Astrocyte (in vitro differentiated cells and primary cell): ENCODE data around the gene MTTP. TPM values are rescaled to one million over a fixed set of nuclear protein-coding genes. Genes with fewer than 3 reads are reported as not detected.

Experiments used
- DNase-seq: peaks from one replicate; pipeline ENCODE4 v3.0.0-alpha.2; 2010; ENCODE audit warnings: low read depth
- FAIRE-seq: peaks from 2 replicates; lab custom pipeline; 2011; peaks lifted over from hg19 to GRCh38; lab: Jason Lieb, UNC
- H2AFZ ChIP-seq: 2 replicates; pipeline ENCODE4 v1.6.0; 2012; ENCODE audit warnings: low read depth, low read length, inconsistent platforms
- H3K27ac ChIP-seq: 2 replicates; pipeline ENCODE4 v1.5.1; 2011; ENCODE audit warnings: low read depth, low read length, inconsistent platforms
- H3K27me3 ChIP-seq: 2 replicates; pipeline ENCODE4 v1.6.0; 2011; ENCODE audit warnings: low read length, inconsistent platforms; ENCODE audit not compliant: insufficient read depth
- H3K36me3 ChIP-seq: 2 replicates; pipeline ENCODE4 v1.5.1; 2011; ENCODE audit warnings: low read length, inconsistent platforms; ENCODE audit not compliant: insufficient read depth
- H3K4me1 ChIP-seq: 2 replicates; pipeline ENCODE4 v1.5.1; 2011; ENCODE audit warnings: low read length, inconsistent platforms; ENCODE audit not compliant: insufficient read depth
- H3K4me2 ChIP-seq: 2 replicates; pipeline ENCODE4 v1.6.0; 2012; ENCODE audit warnings: low read length, inconsistent platforms
- H3K4me3 ChIP-seq: 2 replicates; pipeline ENCODE4 v1.5.1; 2011; ENCODE audit warnings: low read depth, mild to moderate bottlenecking, low read length, inconsistent platforms; ENCODE audit not compliant: insufficient read depth
- H3K79me2 ChIP-seq: 2 replicates; pipeline ENCODE4 v1.6.0; 2012; ENCODE audit warnings: mild to moderate bottlenecking, low read length, inconsistent platforms; ENCODE audit not compliant: insufficient read depth
- H3K9ac ChIP-seq: 2 replicates; pipeline ENCODE4 v1.6.0; 2012; ENCODE audit warnings: mild to moderate bottlenecking, low read length, inconsistent platforms
- H3K9me3 ChIP-seq: 2 replicates; pipeline ENCODE4 v1.5.1; 2012; ENCODE audit warnings: low read depth, mild to moderate bottlenecking, low read length, inconsistent platforms; ENCODE audit not compliant: insufficient read depth
- H4K20me1 ChIP-seq: 2 replicates; pipeline ENCODE4 v1.6.0; 2012; ENCODE audit warnings: low read length, inconsistent platforms; ENCODE audit not compliant: insufficient read depth
- H3K27ac Mint-ChIP-seq: one replicate; pipeline ENCODE4 v1.8.0; 2021; ENCODE audit warnings: mild to moderate bottlenecking, mixed read lengths; ENCODE audit not compliant: unreplicated experiment
- H3K27me3 Mint-ChIP-seq: one replicate; pipeline ENCODE4 v1.8.0; 2021; ENCODE audit warnings: low read depth, mixed read lengths; ENCODE audit not compliant: unreplicated experiment
- H3K36me3 Mint-ChIP-seq: one replicate; pipeline ENCODE4 v1.8.0; 2021; ENCODE audit warnings: low read depth, mixed read lengths; ENCODE audit not compliant: unreplicated experiment
- H3K4me1 Mint-ChIP-seq: one replicate; pipeline ENCODE4 v1.8.0; 2021; ENCODE audit warnings: low read depth, mixed read lengths; ENCODE audit not compliant: unreplicated experiment
- H3K4me3 Mint-ChIP-seq: one replicate; pipeline ENCODE4 v1.8.0; 2021; ENCODE audit warnings: mild to moderate bottlenecking, moderate library complexity, mixed read lengths; ENCODE audit not compliant: unreplicated experiment
- H3K9me3 Mint-ChIP-seq: one replicate; pipeline ENCODE4 v1.8.0; 2021; ENCODE audit warnings: mild to moderate bottlenecking, mixed read lengths; ENCODE audit not compliant: unreplicated experiment
- EZH2 ChIP-seq: IDR thresholded peaks from 2 replicates; pipeline ENCODE4 v1.6.1; 2012; ENCODE audit warnings: mild to moderate bottlenecking, low read length, inconsistent platforms; ENCODE audit not compliant: insufficient read depth
- total RNA-seq: library from RNA; stranded (reverse); gene quantifications from 2 replicates; pipeline ENCODE4 v1.2.1, GENCODE V29; 2021
- TF ChIP-seq, protein P1 (sequence below): IDR thresholded peaks from 2 replicates; pipeline ENCODE4 v1.5.1; 2011; ENCODE audit warnings: low read depth, mild to moderate bottlenecking, inconsistent platforms, low read length, moderate library complexity; ENCODE audit not compliant: insufficient read depth

The MTTP gene
- total RNA-seq, 1 donor from 2014 or later = 0.41 TPM

DNA sequence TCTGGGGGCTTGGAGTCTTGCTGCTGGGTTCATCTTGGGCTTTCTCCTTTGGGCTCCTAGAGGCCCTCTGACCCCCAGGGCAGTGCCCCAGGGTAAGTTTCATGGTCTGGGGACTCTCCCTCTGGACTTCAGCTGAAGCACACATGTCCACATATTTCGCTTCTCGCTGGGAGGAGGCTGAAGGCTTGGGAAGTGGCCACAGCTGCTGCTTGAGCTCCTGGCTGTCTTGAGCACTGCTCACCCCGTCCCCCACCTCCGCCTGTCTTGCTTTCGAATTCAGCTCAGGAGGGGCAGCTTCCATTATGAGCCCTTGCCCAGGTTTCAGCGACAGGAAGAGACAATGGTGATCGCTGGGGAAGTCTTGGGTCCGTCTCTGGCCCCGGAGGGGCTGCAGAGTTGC, 79.3 kb downstream of the MTTP start:
- H3K27me3 ChIP-seq = no peaks in the 10 kb centered on the region
- no peaks in the 10 kb centered on the region for H4K20me1 ChIP-seq
- FAIRE-seq = no peak
- no peak overlapping the region for H3K27ac ChIP-seq
- no peak overlapping the region for H3K4me3 Mint-ChIP-seq
- no peaks in the 10 kb centered on the region for H3K9me3 ChIP-seq
- no peak overlapping the region for H3K4me2 ChIP-seq
- no peak overlapping the region for H3K9ac ChIP-seq
- H3K36me3 Mint-ChIP-seq = no peaks in the 10 kb centered on the region
- no peak overlapping the region for H2AFZ ChIP-seq
- H3K9me3 Mint-ChIP-seq = peaks cover 3% of the 10 kb centered on the region
- H3K4me3 ChIP-seq = no peak overlapping the region
- H3K4me1 ChIP-seq = peaks cover 8% of the 10 kb centered on the region
- H3K4me1 Mint-ChIP-seq = no peaks in the 10 kb centered on the region
- peaks cover 13% of the 10 kb centered on the region for H3K27me3 Mint-ChIP-seq
- no peaks in the 10 kb centered on the region for H3K79me2 ChIP-seq
- DNase-seq = no peak
- no peak overlapping the region for H3K27ac Mint-ChIP-seq
- H3K36me3 ChIP-seq = no peaks in the 10 kb centered on the region
- TF ChIP-seq EZH2 = no peak
- TF ChIP-seq, protein P1, sequence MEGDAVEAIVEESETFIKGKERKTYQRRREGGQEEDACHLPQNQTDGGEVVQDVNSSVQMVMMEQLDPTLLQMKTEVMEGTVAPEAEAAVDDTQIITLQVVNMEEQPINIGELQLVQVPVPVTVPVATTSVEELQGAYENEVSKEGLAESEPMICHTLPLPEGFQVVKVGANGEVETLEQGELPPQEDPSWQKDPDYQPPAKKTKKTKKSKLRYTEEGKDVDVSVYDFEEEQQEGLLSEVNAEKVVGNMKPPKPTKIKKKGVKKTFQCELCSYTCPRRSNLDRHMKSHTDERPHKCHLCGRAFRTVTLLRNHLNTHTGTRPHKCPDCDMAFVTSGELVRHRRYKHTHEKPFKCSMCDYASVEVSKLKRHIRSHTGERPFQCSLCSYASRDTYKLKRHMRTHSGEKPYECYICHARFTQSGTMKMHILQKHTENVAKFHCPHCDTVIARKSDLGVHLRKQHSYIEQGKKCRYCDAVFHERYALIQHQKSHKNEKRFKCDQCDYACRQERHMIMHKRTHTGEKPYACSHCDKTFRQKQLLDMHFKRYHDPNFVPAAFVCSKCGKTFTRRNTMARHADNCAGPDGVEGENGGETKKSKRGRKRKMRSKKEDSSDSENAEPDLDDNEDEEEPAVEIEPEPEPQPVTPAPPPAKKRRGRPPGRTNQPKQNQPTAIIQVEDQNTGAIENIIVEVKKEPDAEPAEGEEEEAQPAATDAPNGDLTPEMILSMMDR = no peak

DNA sequence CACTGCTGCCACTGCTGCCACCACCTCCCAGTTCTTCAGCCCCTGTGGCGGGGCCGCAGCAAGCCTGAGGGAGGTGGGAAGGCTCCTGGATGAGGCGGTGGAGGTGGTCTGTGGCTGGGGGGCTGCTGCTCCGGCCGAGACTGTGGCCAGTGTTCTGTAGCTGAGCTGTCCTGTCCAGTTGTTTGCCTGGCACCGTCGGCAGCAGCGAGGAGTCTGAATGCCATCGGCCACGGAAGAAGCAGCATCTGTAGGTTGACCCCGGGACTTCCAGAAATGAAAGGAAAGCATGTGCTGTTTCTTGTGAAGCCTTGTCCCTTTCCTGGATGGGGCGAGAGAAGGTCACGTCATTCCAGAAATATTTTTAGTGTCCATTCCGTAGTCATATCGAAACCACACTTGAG, 79.7 kb downstream of the MTTP start:
- Histone ChIP-seq H3K4me2 (no peak overlapping the region), H3K27me3 (no peaks in the 10 kb centered on the region), H2AFZ (no peak overlapping the region), H3K4me1 (peaks cover 8% of the 10 kb centered on the region), H3K9me3 (no peaks in the 10 kb centered on the region), H3K9ac (no peak overlapping the region), H3K36me3 (no peaks in the 10 kb centered on the region), H3K4me3 (no peak overlapping the region), H4K20me1 (no peaks in the 10 kb centered on the region), H3K27ac (no peak overlapping the region), H3K79me2 (no peaks in the 10 kb centered on the region)
- Mint-ChIP-seq H3K27me3 (peaks cover 13% of the 10 kb centered on the region), H3K4me1 (no peaks in the 10 kb centered on the region), H3K27ac (no peak overlapping the region), H3K9me3 (peaks cover 3% of the 10 kb centered on the region), H3K4me3 (no peak overlapping the region), H3K36me3 (no peaks in the 10 kb centered on the region)
- FAIRE-seq (no peak), DNase-seq (no peak)
- TF ChIP-seq EZH2 = no peak
- TF ChIP-seq, protein P1 = no peak

DNA sequence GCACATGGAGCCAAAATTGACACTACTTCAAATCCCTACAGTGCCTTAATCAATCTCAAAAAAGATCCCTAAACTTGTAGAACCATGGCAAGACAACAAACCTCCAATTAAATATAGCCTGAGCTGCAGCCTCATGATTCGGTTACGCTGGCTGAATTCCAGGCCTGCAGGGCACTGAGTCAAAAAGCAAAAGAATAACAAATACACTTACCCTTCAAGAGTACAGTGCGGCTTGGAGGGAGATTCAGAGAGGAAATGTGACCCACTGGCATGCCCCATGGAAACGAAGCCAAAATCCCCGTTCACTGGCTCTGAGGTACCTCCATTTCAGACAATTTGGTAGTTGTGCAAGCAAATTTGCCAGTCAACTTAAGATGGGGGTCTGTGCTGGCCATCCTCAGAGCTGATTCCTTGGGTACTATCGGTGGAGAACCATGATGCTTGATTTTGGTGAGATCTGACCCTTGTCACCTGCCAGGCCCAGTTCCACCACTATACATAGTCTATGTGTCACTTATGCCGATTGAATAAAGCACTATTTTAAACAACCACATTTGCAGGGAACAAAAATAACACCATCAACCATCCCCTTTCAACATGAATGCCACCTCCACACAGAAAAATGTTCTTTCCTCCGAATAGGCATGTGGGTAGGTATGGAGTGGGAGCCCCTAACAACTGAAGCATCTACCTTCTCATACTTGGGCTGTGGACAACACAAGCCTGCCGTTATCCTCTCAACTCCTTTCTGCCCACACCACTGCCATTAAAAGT, 80.9 kb downstream of the MTTP start:
- Histone ChIP-seq H3K4me3 (no peak overlapping the region), H3K27me3 (no peaks in the 10 kb centered on the region), H3K9ac (no peak overlapping the region), H2AFZ (no peak overlapping the region), H3K9me3 (no peaks in the 10 kb centered on the region), H3K4me1 (peaks cover 8% of the 10 kb centered on the region), H3K4me2 (peak overlapping the region; percentile 0), H3K27ac (no peak overlapping the region), H3K36me3 (no peaks in the 10 kb centered on the region), H4K20me1 (no peaks in the 10 kb centered on the region), H3K79me2 (no peaks in the 10 kb centered on the region)
- H3K36me3 Mint-ChIP-seq = no peaks in the 10 kb centered on the region
- peaks cover 3% of the 10 kb centered on the region for H3K9me3 Mint-ChIP-seq
- no peak overlapping the region for H3K4me3 Mint-ChIP-seq
- FAIRE-seq = no peak
- no peaks in the 10 kb centered on the region for H3K4me1 Mint-ChIP-seq
- peaks cover 13% of the 10 kb centered on the region for H3K27me3 Mint-ChIP-seq
- TF ChIP-seq, protein P1 = no peak
- TF ChIP-seq EZH2 = no peak
- peak; percentile 43 for DNase-seq
- H3K27ac Mint-ChIP-seq = no peak overlapping the region
